Stimulated activated CD4-positive, alpha-beta T cell treated with anti-CD3 and anti-CD28 coated beads, Interleukin-1b, Interleukin-23, amount 100 ng/mL, for 1 hour (primary cell): ENCODE results near the gene CASZ1.

Experiments used
- DNase-seq, 2 donors: peaks; one replicate each; pipeline ENCODE4 v3.0.0-alpha.2; 2020; ENCODE audit warnings: low read depth in 2 of 2

CASZ1 gene

GRCh38 chr1:10795276-10796021, 997 bp downstream of the CASZ1 start:
- no peak for DNase-seq

DNA sequence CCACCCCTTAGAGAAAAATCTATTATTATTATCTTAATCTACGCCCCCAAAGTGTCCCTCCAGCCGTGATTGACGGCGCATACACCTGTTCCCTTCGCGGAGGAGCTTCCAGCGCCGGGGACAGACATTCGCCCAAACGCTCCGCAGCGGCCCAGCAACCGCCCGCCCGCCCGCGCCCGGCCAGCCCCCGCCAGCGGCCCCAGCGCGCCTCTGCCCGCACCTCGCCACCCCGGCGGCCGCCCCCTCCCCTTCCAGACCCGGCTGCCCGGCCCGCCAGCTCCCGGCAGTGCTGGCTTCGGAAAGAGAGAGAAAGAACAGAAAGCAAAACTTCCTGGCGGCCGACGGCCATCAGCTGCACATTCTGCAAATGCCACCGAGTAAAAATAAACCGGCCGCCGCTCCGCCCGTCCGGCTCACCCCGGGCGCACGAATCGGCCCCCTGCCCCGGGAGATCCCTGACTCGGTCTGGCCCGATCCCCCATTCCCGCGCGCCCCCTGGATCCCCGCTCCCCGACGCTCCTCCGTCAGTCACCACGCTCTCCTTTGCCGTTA, 1.6 kb downstream of the CASZ1 start:
- DNase-seq = no peak

DNA sequence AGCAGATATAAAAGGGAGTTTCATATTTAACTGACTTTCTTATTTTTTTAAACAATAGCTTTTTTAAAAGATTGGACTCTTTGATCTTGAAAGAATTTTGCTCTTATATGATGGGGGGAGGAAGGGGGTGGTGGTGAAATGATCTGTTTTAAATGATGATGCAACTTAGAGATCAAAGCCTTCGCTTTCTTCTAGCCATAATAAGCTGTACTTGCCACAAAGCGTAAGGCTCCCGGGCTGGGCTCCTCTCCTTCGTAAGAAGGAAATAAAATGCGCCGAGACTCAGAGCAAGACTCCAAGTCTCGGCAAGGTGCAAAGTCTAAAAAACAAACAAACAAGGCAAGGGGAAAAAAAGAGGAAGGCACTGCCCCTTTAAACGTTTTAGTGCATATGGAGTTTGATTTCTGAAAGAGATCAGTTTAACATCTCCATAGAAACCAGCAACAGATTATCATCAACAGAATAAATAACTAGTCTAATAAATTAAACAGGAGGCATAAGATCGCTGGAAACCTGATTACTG, 3.3 kb downstream of the CASZ1 start:
- no peak for DNase-seq

GRCh38 chr1:10791105-10791951, 5.1 kb downstream of the CASZ1 start:
- no peak for DNase-seq

DNA sequence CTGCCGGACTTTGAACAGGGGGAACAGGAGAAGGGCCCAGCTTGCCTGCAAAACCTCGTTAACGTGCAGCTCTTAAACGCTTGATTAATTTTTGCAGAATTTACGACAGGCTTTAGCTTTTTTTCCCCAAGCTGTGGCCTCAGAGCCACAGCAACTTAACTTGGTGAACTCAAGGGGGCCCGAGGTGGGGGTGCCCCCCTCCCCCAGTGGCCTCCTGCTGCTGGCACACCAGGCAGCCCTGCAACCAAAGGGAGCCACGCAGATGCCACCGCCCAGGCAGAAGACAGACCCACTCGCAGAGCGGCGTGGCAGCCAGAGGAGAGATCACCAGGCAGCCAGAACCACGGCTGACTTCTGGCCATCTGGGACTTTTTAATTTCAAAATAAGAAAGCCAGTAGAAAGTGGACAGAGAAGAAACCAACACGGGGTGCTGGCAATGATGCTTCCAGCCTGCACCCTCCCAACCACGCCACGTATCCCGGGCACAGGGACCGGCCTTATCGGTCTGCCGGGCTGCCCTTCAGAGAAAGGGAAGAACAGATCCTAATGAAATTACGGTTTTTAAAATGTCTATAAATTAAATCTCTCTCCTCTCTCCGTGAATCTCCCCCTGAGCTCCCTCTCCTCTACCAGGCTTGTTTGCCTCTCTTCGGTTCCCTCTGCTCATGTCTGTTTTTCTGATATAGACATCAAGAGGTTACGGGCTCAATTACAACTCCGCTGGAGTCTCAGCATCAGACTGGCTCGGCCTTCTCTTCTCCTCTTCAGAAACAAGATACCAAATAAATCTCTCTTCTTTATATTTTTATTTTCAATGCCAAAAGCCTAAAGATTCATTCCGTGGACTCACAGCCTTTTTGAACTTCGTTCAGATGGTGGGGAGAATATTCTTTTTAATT, 6.4 kb downstream of the CASZ1 start:
- no peak for DNase-seq

DNA sequence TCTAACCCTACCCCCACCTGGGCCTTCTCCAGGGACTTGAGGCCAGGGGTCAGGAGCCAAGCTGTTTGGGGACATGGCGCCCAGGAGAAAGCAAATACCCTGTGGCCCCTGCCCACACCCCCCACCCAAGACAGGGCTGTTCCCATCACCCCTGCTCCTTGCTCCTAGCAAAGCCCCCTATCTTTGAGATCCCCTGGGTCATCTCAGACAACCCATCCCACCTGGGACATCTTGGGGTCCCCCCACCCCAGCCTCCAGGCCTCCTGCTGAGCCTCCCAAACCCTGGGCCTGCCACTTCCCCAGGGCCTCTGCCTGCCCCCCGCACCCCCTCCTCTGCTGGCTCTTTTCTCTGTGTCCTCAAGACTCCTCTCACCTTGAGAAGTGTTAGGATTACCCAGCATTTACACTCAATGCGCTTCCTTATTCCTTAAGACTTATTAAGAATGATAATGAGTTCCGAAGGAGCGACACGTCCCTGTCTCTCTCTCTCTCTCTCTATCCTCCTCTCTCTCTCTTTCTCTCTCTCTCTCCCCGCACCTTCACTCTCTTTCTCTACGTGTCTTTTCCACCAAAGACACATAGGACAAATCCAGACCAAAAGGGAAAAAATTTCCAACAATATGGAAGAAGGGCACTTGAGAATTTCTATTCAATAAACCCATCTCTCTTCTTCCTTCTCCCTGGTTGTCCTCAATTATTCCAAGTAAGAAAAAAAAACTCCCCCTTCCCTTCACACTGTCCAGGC, 7.2 kb downstream of the CASZ1 start:
- no peak for DNase-seq

GRCh38 chr1:10788592-10789006, 7.8 kb downstream of the CASZ1 start:
- no peak for DNase-seq

DNA sequence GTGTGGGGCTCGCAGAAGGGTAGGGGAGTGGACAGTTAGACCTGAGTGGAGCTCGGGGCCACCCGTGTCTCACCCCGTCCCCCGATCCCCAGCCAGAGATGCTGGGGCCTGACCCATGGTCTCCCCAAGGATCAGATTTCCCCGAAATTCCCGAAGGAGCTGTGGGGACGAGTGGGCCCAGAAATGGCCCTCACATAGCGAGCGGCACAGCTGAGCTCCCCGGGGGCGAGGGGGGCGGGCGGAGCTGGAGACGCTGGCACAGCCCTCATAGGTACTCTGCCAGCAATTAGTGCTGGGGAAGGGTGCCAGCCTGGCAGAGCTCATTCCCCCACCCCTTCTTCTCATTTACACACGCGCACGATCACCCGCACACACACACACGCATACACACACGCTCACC, 9.2 kb downstream of the CASZ1 start:
- DNase-seq = no peak

- no peak for DNase-seq
Observed at GRCh38 chr1:10785728-10786638, 10.5 kb downstream of the CASZ1 start.

DNA sequence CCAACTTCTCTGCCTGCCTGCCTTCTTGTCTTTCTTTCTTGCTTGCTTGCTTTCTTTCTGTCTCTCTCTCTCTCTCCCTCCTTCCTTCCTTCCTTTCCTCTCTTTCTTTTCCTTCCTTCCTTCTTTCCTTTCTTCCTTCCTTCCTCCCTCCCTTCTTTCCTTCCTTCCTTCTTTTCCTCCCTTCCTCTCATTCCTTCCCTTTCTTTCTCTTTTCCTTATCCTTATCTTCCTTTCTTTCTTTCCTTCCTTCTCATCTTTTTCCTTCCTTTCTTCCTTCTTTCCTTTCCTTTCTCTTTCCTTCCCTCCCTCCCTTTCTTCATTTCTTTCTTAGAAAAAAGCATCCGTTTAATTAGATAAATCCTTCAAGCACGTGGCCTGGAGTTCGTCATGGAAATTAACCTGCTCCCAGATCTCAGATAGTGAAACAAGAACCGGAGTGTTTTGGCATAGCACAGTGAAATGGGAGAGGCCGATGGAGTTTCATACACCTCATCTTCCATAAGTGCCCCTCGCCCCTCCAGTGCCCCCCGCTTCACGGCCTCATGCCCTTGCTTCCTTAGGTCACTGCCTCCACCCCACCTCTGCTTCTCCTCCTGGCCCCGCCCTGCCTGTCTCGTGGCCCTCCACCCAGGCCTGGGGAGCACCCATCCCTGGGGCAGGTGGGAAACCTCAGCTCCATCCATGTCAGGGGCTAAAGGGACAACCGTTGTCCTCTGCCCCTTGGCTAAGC, 11.3 kb downstream of the CASZ1 start:
- no peak for DNase-seq

GRCh38 chr1:10782491-10783244, 13.8 kb downstream of the CASZ1 start:
- DNase-seq = no peak

- no peak for DNase-seq
Observed at GRCh38 chr1:10781137-10781536, 15.3 kb downstream of the CASZ1 start.

- DNase-seq = no peak
Observed at GRCh38 chr1:10779841-10780240, 16.6 kb downstream of the CASZ1 start.

- DNase-seq = no peak
Observed at GRCh38 chr1:10779201-10779600, 17.2 kb downstream of the CASZ1 start.

DNA sequence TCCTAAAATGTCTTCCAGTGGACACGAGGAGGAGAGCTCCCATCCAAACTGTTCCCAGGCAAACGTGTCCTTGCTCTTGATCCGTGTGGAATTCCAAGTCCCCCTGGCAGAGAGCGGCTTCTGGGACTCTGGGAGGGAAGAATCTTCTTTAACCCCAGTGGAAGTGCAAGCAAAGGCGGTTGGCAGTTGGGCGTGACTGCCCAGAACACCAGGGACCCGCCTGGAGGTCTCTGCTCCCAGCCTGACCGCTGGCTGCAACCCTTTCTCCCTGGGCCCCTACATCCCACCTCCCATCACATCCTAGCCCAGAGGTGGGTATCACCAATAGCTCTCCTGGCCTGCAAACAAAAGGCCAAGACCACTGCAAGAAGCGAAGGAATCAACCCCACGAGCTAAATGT, 17.8 kb downstream of the CASZ1 start:
- no peak for DNase-seq

- DNase-seq = no peak
Observed at GRCh38 chr1:10777749-10778574, 18.5 kb downstream of the CASZ1 start.

DNA sequence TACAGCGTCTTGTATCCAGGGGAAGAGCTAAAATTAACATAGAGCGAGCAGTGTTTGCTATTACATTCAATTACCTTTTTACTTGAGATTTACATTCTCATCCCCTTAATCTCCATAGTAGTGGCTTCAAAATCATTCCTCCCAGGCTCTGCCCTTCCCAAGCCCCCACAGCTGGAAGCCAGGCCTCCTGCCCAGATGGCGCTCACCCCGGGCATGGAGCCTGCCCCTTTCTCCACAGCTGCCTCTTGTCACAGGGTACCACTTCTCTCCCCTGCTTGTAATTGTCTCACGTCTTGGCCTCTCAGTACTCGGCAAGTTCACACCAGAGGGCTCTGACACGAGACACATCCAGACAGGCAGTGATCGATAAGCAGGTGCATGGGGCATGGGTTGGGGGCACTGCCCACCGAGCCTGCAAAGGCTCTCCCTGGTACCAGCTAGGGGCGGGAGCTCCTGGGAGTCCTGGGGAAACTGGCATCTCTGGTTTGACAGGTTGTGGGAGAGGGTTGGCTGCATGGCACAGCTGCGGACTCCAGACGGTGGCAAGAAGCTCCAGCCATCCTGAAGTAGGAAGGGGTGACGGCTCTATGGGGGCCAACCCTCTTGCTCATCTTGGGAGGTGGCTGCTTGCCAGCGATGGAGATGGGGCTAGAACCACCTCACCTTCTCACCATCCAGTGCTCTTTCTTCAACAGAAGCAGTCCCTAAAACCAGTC, 20.1 kb downstream of the CASZ1 start:
- DNase-seq = no peak
